HepG2 (cell line): ENCODE data around the gene C1QL4. TPM values are rescaled to one million over a fixed set of nuclear protein-coding genes. Genes with fewer than 3 reads are reported as not detected.

Experiments
- ARNT2 ChIP-seq: sonication (generic); formaldehyde crosslinking; IDR thresholded peaks from 2 replicates; pipeline ENCODE4 v1.8.0; 2022; ENCODE audit warnings: mild to moderate bottlenecking, low read depth, missing genetic modification reagents, moderate library complexity
- ATAD3A ChIP-seq: sonication (generic); formaldehyde crosslinking; IDR thresholded peaks from 2 replicates; pipeline ENCODE4 v1.4.0; 2020; ENCODE audit warnings: missing genetic modification reagents
- MEF2D ChIP-seq: sonication (generic); formaldehyde crosslinking; IDR thresholded peaks from 2 replicates; pipeline ENCODE4 v1.5.1; 2020; ENCODE audit warnings: mild to moderate bottlenecking, missing genetic modification reagents
- RFXANK ChIP-seq: IDR thresholded peaks from 2 replicates; pipeline ENCODE4 v1.6.1; 2016
- ZNF264 ChIP-seq: sonication (generic); formaldehyde crosslinking; IDR thresholded peaks from 2 replicates; pipeline ENCODE4 v1.4.0; 2020; ENCODE audit warnings: missing genetic modification reagents
- polyA plus RNA-seq, 8 experiments: library from polyadenylated mRNA; depleted of rRNA in 3 of 8; stranded (reverse) in 7 of 8; unstranded in 1 of 8; fragments of >200 nt; fragmentation: Illumina TruSeq in 4 of 8; extraction: Trizol in 4 of 8; gene quantifications; 2 replicates each; pipeline versions ENCODE4 v1.2.1 to v1.2.3, GENCODE V29; 2011 to 2016; ENCODE audit warnings: low read depth in 4 of 8, missing spikeins in 1 of 8, mixed read lengths in 1 of 8; ENCODE audit not compliant: insufficient read depth in 1 of 8
- total RNA-seq, 5 experiments: library from RNA; depleted of rRNA; stranded (reverse); fragments of >200 nt; fragmentation: Illumina TruSeq; extraction: Trizol; gene quantifications; 2 replicates each; pipeline ENCODE4 v1.2.3, GENCODE V29; 2016; ENCODE audit warnings: low read depth in 1 of 5
- TF ChIP-seq, protein P1 (sequence below): sonication (generic); formaldehyde crosslinking; IDR thresholded peaks from 2 replicates; pipeline ENCODE4 v1.4.0; 2020; ENCODE audit warnings: mild to moderate bottlenecking, missing genetic modification reagents
- TF ChIP-seq, protein P2 (sequence below): sonication (generic); formaldehyde crosslinking; IDR thresholded peaks from 2 replicates; pipeline ENCODE4 v1.4.0; 2020; ENCODE audit warnings: missing genetic modification reagents, borderline replicate concordance
- TF ChIP-seq, protein P3 (sequence below): sonication (generic); formaldehyde crosslinking; IDR thresholded peaks from 2 replicates; pipeline ENCODE4 v1.5.1; 2020; ENCODE audit warnings: missing genetic modification reagents, mild to moderate bottlenecking, borderline replicate concordance
- TF ChIP-seq, protein P4 (sequence below): sonication (generic); formaldehyde crosslinking; IDR thresholded peaks from 2 replicates; pipeline ENCODE4 v1.5.0; 2020; ENCODE audit warnings: mild to moderate bottlenecking, missing genetic modification reagents

Gene C1QL4
- total and polyA plus RNA-seq, 2 of the 13 experiments (the other 11 are each of a cell fraction or from before 2014, with no cell fraction given) = 0.03 TPM; not detected in 1

DNA sequence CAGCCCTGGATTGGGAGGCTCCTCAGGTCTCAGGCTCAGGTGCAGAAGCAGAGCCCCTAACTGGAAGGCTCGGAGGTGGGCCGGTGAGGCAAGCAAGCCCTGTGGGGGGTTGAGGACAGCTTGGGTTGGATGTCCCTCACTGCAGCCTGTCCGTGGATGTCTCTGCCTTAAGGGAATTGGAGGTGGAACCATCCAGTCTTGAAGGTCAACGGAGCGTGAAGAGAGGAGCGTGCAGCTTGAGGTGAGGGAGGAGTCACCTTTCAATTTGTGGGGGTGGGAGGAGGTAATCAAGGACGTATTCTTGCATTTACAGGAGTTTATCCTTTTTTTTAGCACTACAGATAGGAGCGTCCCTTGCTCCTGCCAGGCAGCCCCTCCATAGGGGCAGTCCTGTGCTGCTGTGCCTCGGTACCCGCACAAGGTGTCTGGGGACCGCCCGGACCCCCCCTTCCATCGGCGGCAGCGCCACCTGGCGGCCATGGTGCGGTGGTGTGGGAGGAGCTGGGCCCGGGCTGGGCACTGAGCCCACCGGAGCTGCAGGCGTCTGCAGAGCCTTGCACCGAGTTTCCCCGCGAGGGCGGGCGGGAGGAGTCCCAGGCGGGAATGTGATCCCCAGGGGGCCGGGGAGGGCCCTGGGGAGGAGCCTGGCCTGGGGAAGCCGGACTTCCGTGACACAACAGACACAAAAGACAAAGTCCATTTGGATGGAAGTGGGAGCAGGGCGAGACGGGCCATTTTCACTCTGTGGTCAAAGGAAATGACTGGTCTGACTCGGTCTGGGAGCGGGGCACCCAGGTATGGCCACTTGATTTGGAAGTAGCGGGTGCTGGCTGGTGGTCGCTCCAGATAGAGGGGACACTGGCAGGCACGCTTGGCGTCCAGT, 10.6 kb upstream of the C1QL4 start (continued):
- TF ChIP-seq, protein P1, sequence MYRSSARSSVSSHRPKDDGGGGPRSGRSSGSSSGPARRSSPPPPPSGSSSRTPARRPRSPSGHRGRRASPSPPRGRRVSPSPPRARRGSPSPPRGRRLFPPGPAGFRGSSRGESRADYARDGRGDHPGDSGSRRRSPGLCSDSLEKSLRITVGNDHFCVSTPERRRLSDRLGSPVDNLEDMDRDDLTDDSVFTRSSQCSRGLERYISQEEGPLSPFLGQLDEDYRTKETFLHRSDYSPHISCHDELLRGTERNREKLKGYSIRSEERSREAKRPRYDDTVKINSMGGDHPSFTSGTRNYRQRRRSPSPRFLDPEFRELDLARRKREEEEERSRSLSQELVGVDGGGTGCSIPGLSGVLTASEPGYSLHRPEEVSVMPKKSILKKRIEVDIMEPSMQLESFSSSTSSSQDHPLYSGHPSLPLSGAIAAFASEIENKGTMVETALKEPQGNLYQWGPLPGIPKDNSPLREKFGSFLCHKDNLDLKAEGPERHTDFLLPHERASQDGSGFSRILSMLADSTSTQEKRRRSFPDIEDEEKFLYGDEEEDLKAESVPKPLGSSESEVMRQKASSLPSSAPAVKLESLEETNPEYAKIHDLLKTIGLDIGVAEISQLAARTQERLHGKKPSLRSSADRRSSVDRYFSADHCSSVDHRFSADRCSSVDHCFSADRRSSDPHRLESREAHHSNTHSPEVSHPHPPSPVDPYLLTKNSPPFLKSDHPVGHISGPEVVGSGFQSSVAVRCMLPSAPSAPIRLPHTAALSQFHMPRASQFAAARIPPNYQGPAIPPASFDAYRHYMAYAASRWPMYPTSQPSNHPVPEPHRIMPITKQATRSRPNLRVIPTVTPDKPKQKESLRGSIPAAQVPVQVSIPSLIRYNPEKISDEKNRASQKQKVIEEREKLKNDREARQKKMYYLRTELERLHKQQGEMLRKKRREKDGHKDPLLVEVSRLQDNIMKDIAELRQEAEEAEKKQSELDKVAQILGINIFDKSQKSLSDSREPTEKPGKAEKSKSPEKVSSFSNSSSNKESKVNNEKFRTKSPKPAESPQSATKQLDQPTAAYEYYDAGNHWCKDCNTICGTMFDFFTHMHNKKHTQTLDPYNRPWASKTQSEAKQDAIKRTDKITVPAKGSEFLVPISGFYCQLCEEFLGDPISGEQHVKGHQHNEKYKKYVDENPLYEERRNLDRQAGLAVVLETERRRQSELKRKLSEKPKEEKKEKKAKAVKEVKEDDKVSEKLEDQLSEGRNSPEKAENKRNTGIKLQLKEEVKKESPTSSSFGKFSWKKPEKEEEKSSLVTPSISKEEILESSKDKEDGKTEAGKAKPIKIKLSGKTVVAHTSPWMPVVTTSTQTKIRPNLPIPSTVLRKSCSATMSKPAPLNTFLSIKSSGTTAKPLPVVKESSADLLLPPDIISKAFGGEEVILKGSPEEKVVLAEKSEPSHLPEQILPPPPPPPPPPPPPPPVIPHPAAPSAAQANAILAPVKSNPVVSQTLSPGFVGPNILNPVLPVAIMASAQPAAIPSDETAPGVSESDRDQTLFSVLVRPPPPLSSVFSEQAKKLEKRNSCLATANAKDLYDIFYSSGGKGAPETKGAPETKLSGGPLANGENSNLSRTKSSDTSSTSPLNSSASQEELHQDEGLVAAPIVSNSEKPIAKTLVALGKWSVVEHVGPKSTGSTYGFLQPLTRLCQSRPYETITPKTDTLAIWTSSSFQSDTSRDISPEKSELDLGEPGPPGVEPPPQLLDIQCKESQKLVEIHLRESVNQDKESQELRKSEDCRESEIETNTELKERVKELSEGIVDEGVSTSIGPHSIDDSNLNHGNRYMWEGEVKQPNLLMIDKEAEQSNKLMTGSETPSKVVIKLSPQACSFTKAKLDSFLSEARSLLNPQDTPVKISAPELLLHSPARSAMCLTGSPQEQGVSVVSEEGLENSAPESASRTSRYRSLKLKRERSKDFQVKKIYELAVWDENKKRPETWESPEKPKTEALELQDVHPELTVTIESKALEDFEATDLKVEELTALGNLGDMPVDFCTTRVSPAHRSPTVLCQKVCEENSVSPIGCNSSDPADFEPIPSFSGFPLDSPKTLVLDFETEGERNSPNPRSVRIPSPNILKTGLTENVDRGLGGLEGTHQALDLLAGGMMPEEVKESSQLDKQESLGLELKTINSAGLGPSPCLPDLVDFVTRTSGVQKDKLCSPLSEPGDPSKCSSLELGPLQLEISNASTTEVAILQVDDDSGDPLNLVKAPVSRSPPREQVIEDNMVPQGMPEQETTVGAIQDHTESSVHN (CRISPR knock-in tag) = peak; percentile 32; the same call in 1 of the 2 replicates
- TF ChIP-seq, protein P2, sequence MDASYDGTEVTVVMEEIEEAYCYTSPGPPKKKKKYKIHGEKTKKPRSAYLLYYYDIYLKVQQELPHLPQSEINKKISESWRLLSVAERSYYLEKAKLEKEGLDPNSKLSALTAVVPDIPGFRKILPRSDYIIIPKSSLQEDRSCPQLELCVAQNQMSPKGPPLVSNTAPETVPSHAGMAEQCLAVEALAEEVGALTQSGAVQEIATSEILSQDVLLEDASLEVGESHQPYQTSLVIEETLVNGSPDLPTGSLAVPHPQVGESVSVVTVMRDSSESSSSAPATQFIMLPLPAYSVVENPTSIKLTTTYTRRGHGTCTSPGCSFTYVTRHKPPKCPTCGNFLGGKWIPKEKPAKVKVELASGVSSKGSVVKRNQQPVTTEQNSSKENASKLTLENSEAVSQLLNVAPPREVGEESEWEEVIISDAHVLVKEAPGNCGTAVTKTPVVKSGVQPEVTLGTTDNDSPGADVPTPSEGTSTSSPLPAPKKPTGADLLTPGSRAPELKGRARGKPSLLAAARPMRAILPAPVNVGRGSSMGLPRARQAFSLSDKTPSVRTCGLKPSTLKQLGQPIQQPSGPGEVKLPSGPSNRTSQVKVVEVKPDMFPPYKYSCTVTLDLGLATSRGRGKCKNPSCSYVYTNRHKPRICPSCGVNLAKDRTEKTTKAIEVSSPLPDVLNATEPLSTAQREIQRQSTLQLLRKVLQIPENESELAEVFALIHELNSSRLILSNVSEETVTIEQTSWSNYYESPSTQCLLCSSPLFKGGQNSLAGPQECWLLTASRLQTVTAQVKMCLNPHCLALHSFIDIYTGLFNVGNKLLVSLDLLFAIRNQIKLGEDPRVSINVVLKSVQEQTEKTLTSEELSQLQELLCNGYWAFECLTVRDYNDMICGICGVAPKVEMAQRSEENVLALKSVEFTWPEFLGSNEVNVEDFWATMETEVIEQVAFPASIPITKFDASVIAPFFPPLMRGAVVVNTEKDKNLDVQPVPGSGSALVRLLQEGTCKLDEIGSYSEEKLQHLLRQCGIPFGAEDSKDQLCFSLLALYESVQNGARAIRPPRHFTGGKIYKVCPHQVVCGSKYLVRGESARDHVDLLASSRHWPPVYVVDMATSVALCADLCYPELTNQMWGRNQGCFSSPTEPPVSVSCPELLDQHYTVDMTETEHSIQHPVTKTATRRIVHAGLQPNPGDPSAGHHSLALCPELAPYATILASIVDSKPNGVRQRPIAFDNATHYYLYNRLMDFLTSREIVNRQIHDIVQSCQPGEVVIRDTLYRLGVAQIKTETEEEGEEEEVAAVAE (CRISPR knock-in tag) = peak; percentile 86
- TF ChIP-seq ATAD3A (CRISPR knock-in tag) (no peak), RFXANK (CRISPR knock-in tag) (peak; percentile 75; the same call in 1 of the 2 replicates), ARNT2 (CRISPR knock-in tag) (peak; percentile 68; the same call in 1 of the 2 replicates), ZNF264 (CRISPR knock-in tag) (peak; percentile 93), MEF2D (CRISPR knock-in tag) (peak; percentile 65)
- TF ChIP-seq, protein P3, sequence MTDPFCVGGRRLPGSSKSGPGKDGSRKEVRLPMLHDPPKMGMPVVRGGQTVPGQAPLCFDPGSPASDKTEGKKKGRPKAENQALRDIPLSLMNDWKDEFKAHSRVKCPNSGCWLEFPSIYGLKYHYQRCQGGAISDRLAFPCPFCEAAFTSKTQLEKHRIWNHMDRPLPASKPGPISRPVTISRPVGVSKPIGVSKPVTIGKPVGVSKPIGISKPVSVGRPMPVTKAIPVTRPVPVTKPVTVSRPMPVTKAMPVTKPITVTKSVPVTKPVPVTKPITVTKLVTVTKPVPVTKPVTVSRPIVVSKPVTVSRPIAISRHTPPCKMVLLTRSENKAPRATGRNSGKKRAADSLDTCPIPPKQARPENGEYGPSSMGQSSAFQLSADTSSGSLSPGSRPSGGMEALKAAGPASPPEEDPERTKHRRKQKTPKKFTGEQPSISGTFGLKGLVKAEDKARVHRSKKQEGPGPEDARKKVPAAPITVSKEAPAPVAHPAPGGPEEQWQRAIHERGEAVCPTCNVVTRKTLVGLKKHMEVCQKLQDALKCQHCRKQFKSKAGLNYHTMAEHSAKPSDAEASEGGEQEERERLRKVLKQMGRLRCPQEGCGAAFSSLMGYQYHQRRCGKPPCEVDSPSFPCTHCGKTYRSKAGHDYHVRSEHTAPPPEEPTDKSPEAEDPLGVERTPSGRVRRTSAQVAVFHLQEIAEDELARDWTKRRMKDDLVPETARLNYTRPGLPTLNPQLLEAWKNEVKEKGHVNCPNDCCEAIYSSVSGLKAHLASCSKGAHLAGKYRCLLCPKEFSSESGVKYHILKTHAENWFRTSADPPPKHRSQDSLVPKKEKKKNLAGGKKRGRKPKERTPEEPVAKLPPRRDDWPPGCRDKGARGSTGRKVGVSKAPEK (CRISPR knock-in tag) = 0 out of 2 replicates have a peak, but pooled peaks have one; percentile 50
- TF ChIP-seq, protein P4, sequence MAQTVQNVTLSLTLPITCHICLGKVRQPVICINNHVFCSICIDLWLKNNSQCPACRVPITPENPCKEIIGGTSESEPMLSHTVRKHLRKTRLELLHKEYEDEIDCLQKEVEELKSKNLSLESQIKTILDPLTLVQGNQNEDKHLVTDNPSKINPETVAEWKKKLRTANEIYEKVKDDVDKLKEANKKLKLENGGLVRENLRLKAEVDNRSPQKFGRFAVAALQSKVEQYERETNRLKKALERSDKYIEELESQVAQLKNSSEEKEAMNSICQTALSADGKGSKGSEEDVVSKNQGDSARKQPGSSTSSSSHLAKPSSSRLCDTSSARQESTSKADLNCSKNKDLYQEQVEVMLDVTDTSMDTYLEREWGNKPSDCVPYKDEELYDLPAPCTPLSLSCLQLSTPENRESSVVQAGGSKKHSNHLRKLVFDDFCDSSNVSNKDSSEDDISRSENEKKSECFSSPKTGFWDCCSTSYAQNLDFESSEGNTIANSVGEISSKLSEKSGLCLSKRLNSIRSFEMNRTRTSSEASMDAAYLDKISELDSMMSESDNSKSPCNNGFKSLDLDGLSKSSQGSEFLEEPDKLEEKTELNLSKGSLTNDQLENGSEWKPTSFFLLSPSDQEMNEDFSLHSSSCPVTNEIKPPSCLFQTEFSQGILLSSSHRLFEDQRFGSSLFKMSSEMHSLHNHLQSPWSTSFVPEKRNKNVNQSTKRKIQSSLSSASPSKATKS = no peak
